UCSD-AML1 (cell line): ENCODE results near the gene PCDHGB7.
"Not testable (repeated sequence)": the region's sequence is repeated elsewhere in the genome, so short reads cannot be mapped to it uniquely, and the experiment has no call there.

Source experiments
- DNase-seq: peaks from one replicate; lab custom pipeline; 2025; ENCODE audit not compliant: unreplicated experiment; lab: John Stamatoyannopoulos, UW

Gene PCDHGB7

GRCh38 chr5:141417494-141418172, at the start of gene PCDHGB7:
TSS of gene PCDHGB7 (plus strand) at chr5:141417677. CDS start at chr5:141417860, 183 bp downstream.
- DNase-seq: peak; percentile 73

GRCh38 chr5:141369994-141370848, 47.3 kb upstream of the PCDHGB7 start, which contains the start of gene PCDHGB3:
TSS of gene PCDHGB3 (plus strand) at chr5:141370242. CDS start at chr5:141370395, 153 bp downstream.
- DNase-seq: peak; percentile 30

GRCh38 chr5:141371572-141372475, 45.7 kb upstream of the PCDHGB7 start:
- DNase-seq: no peak

- DNase-seq: no peak
These were observed 43.7 kb upstream of the PCDHGB7 start, which contains the start of gene PCDHGA6 for GRCh38 chr5:141373673-141374317. TSS of gene PCDHGA6 (plus strand) at chr5:141373891. CDS start at chr5:141374084, 193 bp downstream.

GRCh38 chr5:141374627-141375026, 42.9 kb upstream of the PCDHGB7 start:
- DNase-seq: no peak

GRCh38 chr5:141375444-141376155, 41.9 kb upstream of the PCDHGB7 start:
- not testable (repeated sequence) for DNase-seq

GRCh38 chr5:141382469-141383294, 34.8 kb upstream of the PCDHGB7 start, which contains the start of gene PCDHGA7:
TSS of gene PCDHGA7 (plus strand) at chr5:141382742. CDS start at chr5:141382900, 158 bp downstream.
- DNase-seq: no peak

- no peak for DNase-seq
These were observed 34.1 kb upstream of the PCDHGB7 start for GRCh38 chr5:141383345-141383744.

- no peak for DNase-seq
These were observed 32.8 kb upstream of the PCDHGB7 start for GRCh38 chr5:141384471-141385267.

GRCh38 chr5:141387557-141388311, 29.7 kb upstream of the PCDHGB7 start, which contains the start of gene PCDHGB4:
TSS of gene PCDHGB4 (plus strand) at chr5:141387698. CDS start at chr5:141387885, 187 bp downstream.
- DNase-seq: peak; percentile 50

- DNase-seq: no peak
These were observed 28.8 kb upstream of the PCDHGB7 start for GRCh38 chr5:141388661-141389060.

GRCh38 chr5:141389153-141390042, 28.1 kb upstream of the PCDHGB7 start:
- DNase-seq: no peak

- no peak for DNase-seq
These were observed 24.9 kb upstream of the PCDHGB7 start, which contains the start of gene PCDHGA8 for GRCh38 chr5:141392429-141393198. TSS of gene PCDHGA8 (plus strand) at chr5:141392633. CDS start at chr5:141392814, 181 bp downstream.

GRCh38 chr5:141393267-141393666, 24.2 kb upstream of the PCDHGB7 start:
- no peak for DNase-seq
